K562 (cell line): ENCODE data around the gene DNASE2. TPM values are rescaled to one million over a fixed set of nuclear protein-coding genes. Genes with fewer than 3 reads are reported as not detected.

Experiments used
- ARNT ChIP-seq, 2 experiments: fragments of 450-650 bp; IDR thresholded peaks; 2 replicates each; pipeline ENCODE4 v1.6.1; 2016; ENCODE audit warnings: mild to moderate bottlenecking in 1 of 2
- ETV1 ChIP-seq: fragments of 450-650 bp; conservative IDR thresholded peaks from 2 replicates; pipeline ENCODE4 v1.6.1; 2016; ENCODE audit warnings: missing genetic modification characterization, control low read depth, low read depth, missing compliant biosample characterization
- ETV6 ChIP-seq, 3 experiments: fragments of 150-350 bp in 1 of 3; sonication (generic) in 1 of 3; formaldehyde crosslinking in 1 of 3; IDR thresholded peaks; 2 replicates each; pipeline versions ENCODE4 v1.6.1 to v1.8.0; 2014 to 2022; ENCODE audit warnings: borderline replicate concordance in 2 of 3, low read depth in 2 of 3, antibody characterized with exemption in 1 of 3, low read length in 1 of 3, mild to moderate bottlenecking in 1 of 3, missing genetic modification reagents in 1 of 3
- KLF16 ChIP-seq: IDR thresholded peaks from 2 replicates; pipeline ENCODE4 v1.6.1; 2016; ENCODE audit warnings: antibody characterized with exemption
- LARP7 ChIP-seq: fragments of 450-650 bp; IDR thresholded peaks from 2 replicates; pipeline ENCODE4 v1.6.1; 2016
- LCOR ChIP-seq: sonication (generic); formaldehyde crosslinking; IDR thresholded peaks from 2 replicates; pipeline ENCODE4 v1.8.0; 2022; ENCODE audit warnings: mild to moderate bottlenecking, missing genetic modification reagents
- NCOA4 ChIP-seq: fragments of 450-650 bp; IDR thresholded peaks from 2 replicates; pipeline ENCODE4 v1.6.1; 2018; ENCODE audit warnings: mild to moderate bottlenecking; ENCODE audit not compliant: partially characterized antibody
- NEUROD1 ChIP-seq: fragments of 150-350 bp; IDR thresholded peaks from 2 replicates; pipeline ENCODE4 v1.6.1; 2014; ENCODE audit warnings: borderline replicate concordance, low read length, low read depth; ENCODE audit not compliant: partially characterized antibody
- NR2F6 ChIP-seq: fragments of 450-650 bp; formaldehyde crosslinking; IDR thresholded peaks from 2 replicates; pipeline ENCODE4 v1.4.0; 2020; ENCODE audit warnings: mild to moderate bottlenecking
- RBFOX2 ChIP-seq: fragments of 200-400 bp; formaldehyde crosslinking; IDR thresholded peaks from 2 replicates; pipeline ENCODE4 v1.6.1; 2017; ENCODE audit warnings: low read depth, mild to moderate bottlenecking, low read length, moderate library complexity
- RBM22 ChIP-seq: fragments of 200-400 bp; formaldehyde crosslinking; IDR thresholded peaks from 2 replicates; pipeline ENCODE4 v1.6.1; 2018; ENCODE audit warnings: low read length, low read depth; ENCODE audit not compliant: poor library complexity, severe bottlenecking
- SAP30 ChIP-seq: fragments of 200-600 bp; sonication (generic); IDR thresholded peaks from 2 replicates; pipeline ENCODE4 v1.6.1; 2012; ENCODE audit warnings: borderline replicate concordance, low read depth, mild to moderate bottlenecking, moderate library complexity, low read length, control low read depth, inconsistent platforms; ENCODE audit not compliant: insufficient read depth, poor library complexity, severe bottlenecking
- SRSF3 ChIP-seq: fragments of 200-400 bp; formaldehyde crosslinking; IDR thresholded peaks from 2 replicates; pipeline ENCODE4 v1.6.1; 2016; ENCODE audit warnings: mild to moderate bottlenecking, low read length, moderate library complexity; ENCODE audit not compliant: insufficient read depth
- TBL1XR1 ChIP-seq, 2 experiments: IDR thresholded peaks; 2 replicates each; pipeline ENCODE4 v1.6.1; 2012; ENCODE audit warnings: improper control_type of control experiment in 2 of 2, low read length in 2 of 2, mild to moderate bottlenecking in 1 of 2
- TCF7L2 ChIP-seq: fragments of 150-350 bp; IDR thresholded peaks from 2 replicates; pipeline ENCODE4 v1.6.1; 2016; ENCODE audit warnings: low read depth, mild to moderate bottlenecking, low read length, moderate library complexity
- TEAD4 ChIP-seq, 2 experiments: sonication (generic) in 1 of 2; formaldehyde crosslinking in 1 of 2; IDR thresholded peaks; 2 replicates each; pipeline versions ENCODE4 v1.6.1 to v1.8.0; 2012 to 2022; ENCODE audit warnings: borderline replicate concordance in 1 of 2, inconsistent platforms in 1 of 2, low read length in 1 of 2, mild to moderate bottlenecking in 1 of 2, missing genetic modification reagents in 1 of 2
- ZNF133 ChIP-seq: fragments of 250-450 bp; sonication (Bioruptor Pico); IDR thresholded peaks from 2 replicates; pipeline ENCODE4 v1.4.0; 2020; ENCODE audit warnings: mild to moderate bottlenecking
- ZNF134 ChIP-seq: fragments of 250-450 bp; sonication (Bioruptor Pico); conservative IDR thresholded peaks from 2 replicates; pipeline ENCODE4 v1.4.0; 2020
- ZNF75A ChIP-seq: fragments of 450-650 bp; formaldehyde crosslinking; IDR thresholded peaks from 2 replicates; pipeline ENCODE4 v1.4.0; 2020; ENCODE audit warnings: mild to moderate bottlenecking
- ZNF830 ChIP-seq: fragments of 250-450 bp; sonication (Bioruptor Pico); IDR thresholded peaks from 2 replicates; pipeline ENCODE4 v1.5.0; 2021; ENCODE audit warnings: mild to moderate bottlenecking
- polyA plus RNA-seq, 8 experiments: library from polyadenylated mRNA; depleted of rRNA in 4 of 8; stranded (reverse) in 5 of 8; unstranded in 3 of 8; fragments of >200 nt; fragmentation: Nextera tagmentation in 2 of 8; fragmentation: Illumina TruSeq in 1 of 8; extraction: Ambion mirVana in 2 of 8; extraction: Trizol in 1 of 8; gene quantifications; 2 replicates each; pipeline versions ENCODE4 v1.2.1 to v1.2.3, GENCODE V29; 2011 to 2014; ENCODE audit warnings: inconsistent platforms in 1 of 8, missing spikeins in 1 of 8
- total RNA-seq, 7 experiments: library from RNA; depleted of rRNA in 6 of 7; stranded (reverse); fragments of >200 nt in 6 of 7; fragmentation: Illumina TruSeq in 2 of 7; extraction: Trizol in 2 of 7; gene quantifications; 2 replicates each; pipeline versions ENCODE4 v1.2.1 to v1.2.3, GENCODE V29; 2011 to 2021; ENCODE audit warnings: low replicate concordance in 1 of 7
- TF ChIP-seq, protein P1 (sequence below): fragments of 450-650 bp; conservative IDR thresholded peaks from 2 replicates; pipeline ENCODE4 v1.6.1; 2016; ENCODE audit warnings: missing genetic modification characterization, low read depth, mild to moderate bottlenecking, missing compliant biosample characterization, moderate library complexity
- TF ChIP-seq, protein P2 (sequence below): fragments of 450-650 bp; IDR thresholded peaks from 2 replicates; pipeline ENCODE4 v1.6.1; 2018; ENCODE audit not compliant: partially characterized antibody
- TF ChIP-seq, protein P3 (sequence below): fragments of 450-650 bp; IDR thresholded peaks from 2 replicates; pipeline ENCODE4 v1.7.0; 2016; ENCODE audit warnings: borderline replicate concordance

DNASE2 gene
- total and polyA plus RNA-seq, 9 of the 15 experiments (the other 6 are each of a cell fraction or from before 2014, with no cell fraction given), result 4.4 to 27.0 (median 20.2) TPM

DNA sequence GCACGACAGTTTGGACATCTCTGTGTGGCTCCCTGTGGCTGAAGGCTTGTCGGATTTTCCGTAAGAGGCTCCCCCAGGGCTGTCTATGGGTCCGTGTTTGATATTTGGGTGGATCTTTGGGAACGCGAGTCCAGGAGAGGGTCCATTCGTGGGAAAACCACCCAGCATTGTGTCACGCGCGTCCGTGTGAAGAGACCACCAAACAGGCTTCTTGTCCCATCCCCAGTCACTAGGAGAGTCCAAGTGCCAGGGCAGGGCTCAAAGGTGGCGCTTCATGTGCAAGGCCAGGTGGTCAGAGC, 3.3 kb upstream of the DNASE2 start (continued):
- TF ChIP-seq KLF16, result no peak
- TF ChIP-seq TEAD4 (IDR thresholded peaks at IDR 0.05; ENCODE audit: low read length), result 0 out of 2 replicates have a peak, but pooled peaks have one; percentile 5
- TF ChIP-seq TEAD4 (CRISPR knock-in tag; IDR thresholded peaks at IDR 0.05; ENCODE audit: borderline replicate concordance), result no peak
- no peak for TF ChIP-seq ZNF134 (CRISPR knock-in tag)
- TF ChIP-seq TBL1XR1 (IDR thresholded peaks at IDR 0.05; ENCODE audit: low read length in 2 of 2), result no peak
- TF ChIP-seq, protein P1, sequence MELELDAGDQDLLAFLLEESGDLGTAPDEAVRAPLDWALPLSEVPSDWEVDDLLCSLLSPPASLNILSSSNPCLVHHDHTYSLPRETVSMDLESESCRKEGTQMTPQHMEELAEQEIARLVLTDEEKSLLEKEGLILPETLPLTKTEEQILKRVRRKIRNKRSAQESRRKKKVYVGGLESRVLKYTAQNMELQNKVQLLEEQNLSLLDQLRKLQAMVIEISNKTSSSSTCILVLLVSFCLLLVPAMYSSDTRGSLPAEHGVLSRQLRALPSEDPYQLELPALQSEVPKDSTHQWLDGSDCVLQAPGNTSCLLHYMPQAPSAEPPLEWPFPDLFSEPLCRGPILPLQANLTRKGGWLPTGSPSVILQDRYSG (tag), result no peak; the same call in 1 of the 2 replicates
- TF ChIP-seq ETV6 (IDR thresholded peaks at IDR 0.05; ENCODE audit: borderline replicate concordance in 1 of 2, low read depth in 2 of 2, low read length in 1 of 2), result no peak
- TF ChIP-seq ETV6 (CRISPR knock-in tag; IDR thresholded peaks at IDR 0.05; ENCODE audit: borderline replicate concordance), result no peak
- peak; percentile 79 for TF ChIP-seq ETV1 (tag)
- no peak for TF ChIP-seq NEUROD1
- no peak for TF ChIP-seq NCOA4
- no peak for TF ChIP-seq TCF7L2
- TF ChIP-seq RBFOX2, result no peak
- TF ChIP-seq ZNF75A (CRISPR knock-in tag), result no peak
- TF ChIP-seq, protein P2, sequence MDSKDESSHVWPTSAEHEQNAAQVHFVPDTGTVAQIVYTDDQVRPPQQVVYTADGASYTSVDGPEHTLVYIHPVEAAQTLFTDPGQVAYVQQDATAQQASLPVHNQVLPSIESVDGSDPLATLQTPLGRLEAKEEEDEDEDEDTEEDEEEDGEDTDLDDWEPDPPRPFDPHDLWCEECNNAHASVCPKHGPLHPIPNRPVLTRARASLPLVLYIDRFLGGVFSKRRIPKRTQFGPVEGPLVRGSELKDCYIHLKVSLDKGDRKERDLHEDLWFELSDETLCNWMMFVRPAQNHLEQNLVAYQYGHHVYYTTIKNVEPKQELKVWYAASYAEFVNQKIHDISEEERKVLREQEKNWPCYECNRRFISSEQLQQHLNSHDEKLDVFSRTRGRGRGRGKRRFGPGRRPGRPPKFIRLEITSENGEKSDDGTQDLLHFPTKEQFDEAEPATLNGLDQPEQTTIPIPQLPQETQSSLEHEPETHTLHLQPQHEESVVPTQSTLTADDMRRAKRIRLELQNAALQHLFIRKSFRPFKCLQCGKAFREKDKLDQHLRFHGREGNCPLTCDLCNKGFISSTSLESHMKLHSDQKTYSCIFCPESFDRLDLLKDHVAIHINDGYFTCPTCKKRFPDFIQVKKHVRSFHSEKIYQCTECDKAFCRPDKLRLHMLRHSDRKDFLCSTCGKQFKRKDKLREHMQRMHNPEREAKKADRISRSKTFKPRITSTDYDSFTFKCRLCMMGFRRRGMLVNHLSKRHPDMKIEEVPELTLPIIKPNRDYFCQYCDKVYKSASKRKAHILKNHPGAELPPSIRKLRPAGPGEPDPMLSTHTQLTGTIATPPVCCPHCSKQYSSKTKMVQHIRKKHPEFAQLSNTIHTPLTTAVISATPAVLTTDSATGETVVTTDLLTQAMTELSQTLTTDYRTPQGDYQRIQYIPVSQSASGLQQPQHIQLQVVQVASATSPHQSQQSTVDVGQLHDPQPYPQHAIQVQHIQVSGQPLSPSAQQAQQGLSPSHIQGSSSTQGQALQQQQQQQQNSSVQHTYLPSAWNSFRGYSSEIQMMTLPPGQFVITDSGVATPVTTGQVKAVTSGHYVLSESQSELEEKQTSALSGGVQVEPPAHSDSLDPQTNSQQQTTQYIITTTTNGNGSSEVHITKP, result peak; percentile 33
- TF ChIP-seq NR2F6 (CRISPR knock-in tag), result no peak
- TF ChIP-seq ZNF830 (CRISPR knock-in tag), result 0 out of 2 replicates have a peak, but pooled peaks have one; percentile 17
- TF ChIP-seq RBM22, result no peak
- TF ChIP-seq SRSF3, result 0 out of 2 replicates have a peak, but pooled peaks have one; percentile 57
- TF ChIP-seq SAP30, result no peak
- TF ChIP-seq LCOR (CRISPR knock-in tag), result 0 out of 2 replicates have a peak, but pooled peaks have one; percentile 11
- no peak for TF ChIP-seq LARP7
- TF ChIP-seq, protein P3, sequence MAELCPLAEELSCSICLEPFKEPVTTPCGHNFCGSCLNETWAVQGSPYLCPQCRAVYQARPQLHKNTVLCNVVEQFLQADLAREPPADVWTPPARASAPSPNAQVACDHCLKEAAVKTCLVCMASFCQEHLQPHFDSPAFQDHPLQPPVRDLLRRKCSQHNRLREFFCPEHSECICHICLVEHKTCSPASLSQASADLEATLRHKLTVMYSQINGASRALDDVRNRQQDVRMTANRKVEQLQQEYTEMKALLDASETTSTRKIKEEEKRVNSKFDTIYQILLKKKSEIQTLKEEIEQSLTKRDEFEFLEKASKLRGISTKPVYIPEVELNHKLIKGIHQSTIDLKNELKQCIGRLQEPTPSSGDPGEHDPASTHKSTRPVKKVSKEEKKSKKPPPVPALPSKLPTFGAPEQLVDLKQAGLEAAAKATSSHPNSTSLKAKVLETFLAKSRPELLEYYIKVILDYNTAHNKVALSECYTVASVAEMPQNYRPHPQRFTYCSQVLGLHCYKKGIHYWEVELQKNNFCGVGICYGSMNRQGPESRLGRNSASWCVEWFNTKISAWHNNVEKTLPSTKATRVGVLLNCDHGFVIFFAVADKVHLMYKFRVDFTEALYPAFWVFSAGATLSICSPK, result no peak
- 0 out of 4 replicates have a peak, but pooled peaks of 1 of the 2 experiments have one; percentile 37 for TF ChIP-seq ARNT (IDR thresholded peaks at IDR 0.05)
- TF ChIP-seq ZNF133, result no peak
